Mesenteric fat pad (tissue), 1 donor: Measurements from ENCODE around the gene ST3GAL4. TPM values are rescaled to one million over a fixed set of nuclear protein-coding genes. Genes with fewer than 3 reads are reported as not detected.

Source experiments
- DNase-seq: peaks from one replicate; pipeline ENCODE4 v3.0.0-alpha.2; 2020; ENCODE audit warnings: low spot score
- total RNA-seq: library from RNA; stranded (reverse); fragmentation: NEBNext Ultra II Directional; extraction: Animal tissue kit (Norgen Biotek cat#: 25700); gene quantifications from one replicate; pipeline ENCODE4 v1.2.1, GENCODE V29; 2021
- donor health status: DM: yes; HTN: yes; CAD: no.

The ST3GAL4 gene
- total RNA-seq, 1 donor from 2014 or later = 65.2 TPM

GRCh38 chr11:126438272-126438671 lies 82.8 kb downstream of the ST3GAL4 start:
- DNase-seq = no peak

GRCh38 chr11:126438691-126439090 lies 83.2 kb downstream of the ST3GAL4 start:
- no peak for DNase-seq

- DNase-seq = no peak
These were observed 84.8 kb downstream of the ST3GAL4 start for GRCh38 chr11:126440276-126440675.

DNA sequence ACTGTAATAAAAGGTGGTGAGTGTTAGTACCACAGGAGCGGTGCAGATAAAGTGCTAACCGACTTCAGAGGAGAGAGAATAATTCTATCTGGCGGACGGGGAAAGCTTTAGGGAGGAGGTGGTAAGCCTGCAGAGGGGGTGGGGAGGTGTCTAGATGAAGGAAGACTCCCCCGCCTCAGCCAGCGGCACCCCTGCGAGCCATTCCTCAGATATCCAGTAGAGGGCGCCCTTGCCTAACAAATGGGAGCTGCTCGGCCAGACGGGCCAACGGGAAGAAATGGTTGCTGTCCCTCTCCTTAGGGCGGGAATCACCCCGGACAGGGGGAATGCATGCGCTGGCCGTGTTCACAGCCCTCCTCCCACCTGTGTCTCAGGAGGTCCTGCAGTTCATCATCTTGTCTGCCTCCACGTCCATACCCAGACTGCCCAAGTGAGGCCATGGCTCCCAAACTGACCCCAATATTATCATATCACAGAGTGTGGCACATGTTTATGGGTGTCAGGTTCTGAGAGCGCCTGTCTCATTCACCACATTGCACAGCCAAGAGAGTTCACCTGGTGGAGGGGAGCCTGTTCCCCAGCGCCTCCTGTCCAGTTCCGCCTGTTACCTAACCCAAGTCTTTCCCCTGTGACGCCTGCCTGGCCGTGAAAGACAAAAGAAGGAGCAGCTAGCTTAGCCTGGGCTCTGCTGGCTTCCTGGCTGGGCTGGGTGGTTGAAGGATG lies 85.5 kb downstream of the ST3GAL4 start:
- DNase-seq = no peak

DNA sequence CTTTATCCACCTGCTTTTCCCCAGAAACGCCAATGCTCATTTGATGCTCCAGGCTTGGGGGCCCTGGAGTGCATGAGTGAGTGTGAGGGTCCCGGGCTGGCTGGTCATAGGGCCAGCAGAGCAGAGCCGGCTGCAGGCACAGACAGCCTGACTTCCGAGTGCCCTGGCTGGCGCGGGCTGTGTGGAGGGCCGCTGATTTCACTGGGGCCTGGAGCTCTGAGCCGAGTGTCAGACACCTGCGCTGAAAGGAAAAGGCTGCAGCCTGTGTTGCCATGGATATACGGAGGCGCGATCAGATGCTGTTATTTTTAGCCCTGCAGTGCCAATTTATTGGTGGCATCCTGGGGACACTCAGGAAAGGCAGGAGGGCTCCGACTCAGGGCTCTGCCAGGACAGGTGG lies 87.6 kb downstream of the ST3GAL4 start:
- DNase-seq = no peak

- DNase-seq = no peak
These were observed 88.6 kb downstream of the ST3GAL4 start for GRCh38 chr11:126444072-126444471.

DNA sequence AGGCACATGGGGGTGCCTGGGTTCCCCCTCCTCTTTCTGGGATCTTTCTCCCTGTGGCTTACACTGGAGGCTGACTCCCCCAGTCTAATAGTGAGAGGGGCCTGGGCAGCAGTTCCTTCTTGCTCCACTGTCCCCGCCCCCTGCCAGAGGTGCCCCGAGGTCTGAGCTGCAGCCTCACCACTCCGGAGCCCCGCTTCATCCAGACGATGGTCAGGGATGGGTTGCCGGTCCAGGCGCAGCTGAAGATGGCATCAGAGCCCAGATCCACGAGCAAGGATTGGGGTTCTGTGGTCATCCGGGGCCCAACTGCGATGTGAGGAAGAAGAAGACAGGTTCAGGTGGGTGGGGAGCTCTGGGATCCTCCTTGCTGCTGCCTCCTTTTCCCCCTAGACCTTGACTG lies 91.1 kb downstream of the ST3GAL4 start:
- no peak for DNase-seq

DNA sequence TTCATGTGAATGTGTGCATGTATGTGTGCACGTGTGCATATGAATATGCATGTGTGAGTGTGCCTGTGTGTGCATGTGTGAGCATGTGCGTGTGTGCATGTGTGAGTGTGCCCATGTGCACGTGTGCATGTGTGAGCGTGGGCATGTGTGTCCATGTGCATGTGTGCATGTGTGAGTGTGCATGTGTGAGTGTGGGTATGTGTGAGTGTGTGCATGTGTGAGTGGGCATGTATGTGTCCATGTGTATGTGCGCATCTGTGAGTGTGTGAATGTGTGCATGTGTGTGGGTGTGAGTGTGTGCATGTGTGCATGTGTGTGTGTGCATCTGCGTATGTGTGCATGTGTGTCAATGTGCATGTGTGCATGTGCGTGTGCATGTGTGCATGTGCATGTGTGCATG lies 94.7 kb downstream of the ST3GAL4 start:
- DNase-seq = no peak

DNA sequence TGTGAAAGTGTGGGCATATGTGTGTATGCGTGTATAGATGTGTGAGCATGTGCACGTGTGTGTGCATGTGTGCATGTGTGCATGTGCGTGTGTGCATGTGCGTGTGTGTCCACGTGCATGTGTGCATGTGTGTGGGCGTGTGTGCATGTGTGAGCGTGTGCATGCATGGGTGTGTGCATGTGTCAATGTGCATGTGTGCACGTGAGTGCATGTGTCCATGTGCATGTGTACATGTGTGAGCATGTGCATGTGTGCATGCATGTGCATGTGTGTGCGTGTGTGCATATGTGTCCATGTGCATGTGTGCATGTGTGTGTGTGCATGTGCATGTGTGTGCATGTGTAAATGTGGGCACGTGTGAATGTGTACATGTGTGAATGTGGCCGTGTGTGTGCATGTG lies 95.3 kb downstream of the ST3GAL4 start:
- no peak for DNase-seq

- DNase-seq = no peak
These were observed 95.8 kb downstream of the ST3GAL4 start for GRCh38 chr11:126451211-126451802.

DNA sequence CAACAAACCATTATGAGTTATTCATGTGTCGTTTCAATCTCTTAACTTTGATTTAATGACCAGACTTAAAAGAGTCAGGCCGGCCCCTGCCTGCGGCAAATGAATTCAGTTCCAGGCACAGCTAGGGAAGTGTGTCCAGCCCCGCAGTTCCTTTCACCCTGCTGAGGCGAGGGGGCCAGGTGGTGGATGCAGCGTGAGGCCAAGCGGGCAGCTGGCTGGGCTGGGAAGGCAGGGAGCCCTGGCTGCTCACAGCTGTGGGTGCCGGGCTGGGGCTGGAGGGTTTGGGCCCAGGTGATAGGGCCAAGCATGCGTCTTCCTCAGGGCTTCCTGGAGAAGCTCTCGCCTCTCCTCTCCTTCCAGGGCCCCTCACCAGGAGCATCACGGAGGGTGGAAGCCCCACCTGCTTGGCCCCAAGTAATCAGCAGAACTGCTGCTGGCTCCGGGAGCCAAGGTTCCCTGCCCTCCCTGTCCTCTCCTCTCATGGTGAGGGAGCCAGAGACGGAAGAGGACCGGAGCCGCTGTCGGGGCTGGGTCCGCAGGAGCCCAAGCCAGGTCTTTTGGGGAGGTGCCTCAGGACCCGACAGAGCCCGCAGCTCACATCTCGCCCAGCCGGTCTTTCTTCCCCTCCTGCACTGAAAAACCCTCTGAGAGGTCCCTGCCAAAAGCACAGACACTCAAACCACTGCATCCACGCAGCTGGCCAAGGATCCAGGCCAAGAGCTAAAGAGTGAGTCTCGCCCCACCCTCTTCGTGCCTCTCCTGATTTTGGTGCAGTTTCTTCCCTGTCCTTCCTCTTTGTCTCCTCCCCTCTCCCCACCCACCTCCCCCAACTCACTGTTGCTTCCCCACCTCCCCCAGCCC lies 97.0 kb downstream of the ST3GAL4 start:
- DNase-seq = no peak

DNA sequence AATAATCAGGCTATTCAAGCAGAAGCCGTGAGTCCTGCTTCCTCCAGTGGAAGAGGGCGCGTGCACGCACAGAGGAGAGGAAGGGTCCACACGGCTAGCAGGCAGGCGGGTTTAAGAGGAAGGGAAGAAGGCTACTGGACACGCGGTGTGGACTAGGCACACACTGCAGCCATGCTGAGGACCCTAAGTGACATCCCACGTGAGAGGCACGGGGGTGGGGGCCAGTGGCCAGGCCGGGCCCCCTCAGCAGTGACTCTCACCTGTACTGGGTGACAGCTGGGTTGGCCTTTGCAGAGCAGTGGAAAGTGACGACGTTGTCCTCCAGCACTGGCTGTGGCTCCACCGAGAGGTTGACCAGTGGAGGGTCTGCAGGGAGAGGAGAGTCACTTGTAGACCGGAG lies 100.6 kb downstream of the ST3GAL4 start:
- DNase-seq = no peak

DNA sequence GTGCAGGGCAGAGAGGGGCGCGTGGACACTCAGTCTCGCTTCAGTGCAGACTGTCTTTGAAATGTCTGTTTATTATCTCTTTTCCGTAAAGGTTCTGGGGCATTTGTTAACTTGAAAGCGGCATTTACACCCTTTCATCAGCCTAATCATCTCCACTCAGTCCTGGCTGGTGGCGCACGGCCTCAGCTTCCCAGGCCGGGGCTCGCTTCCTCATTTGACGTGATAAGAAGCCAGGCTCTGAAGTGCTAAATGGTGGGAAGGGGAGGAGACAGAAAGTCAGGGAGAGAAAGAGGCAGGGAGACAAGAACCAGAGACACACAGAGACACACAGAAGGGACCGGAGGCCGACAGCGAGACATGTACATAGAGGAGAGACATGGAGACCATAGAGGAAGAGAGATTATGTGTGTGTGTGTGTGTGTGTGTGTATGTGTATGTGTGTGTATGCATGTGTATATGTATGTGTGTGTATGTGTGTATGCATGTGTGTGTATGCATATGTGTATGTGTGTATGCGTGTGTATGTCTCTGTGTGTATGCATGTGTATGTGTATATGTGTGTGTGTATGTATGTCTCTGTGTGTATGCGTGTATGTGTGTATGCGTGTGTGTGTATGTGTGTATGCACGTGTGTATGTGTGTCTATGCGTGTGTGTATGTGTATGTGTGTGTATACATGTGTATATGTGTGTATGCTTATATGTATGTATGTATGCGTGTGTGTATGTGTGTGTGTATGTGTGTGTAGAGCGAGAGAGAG lies 101.5 kb downstream of the ST3GAL4 start:
- DNase-seq = no peak

GRCh38 chr11:126457817-126458216 lies 102.3 kb downstream of the ST3GAL4 start:
- no peak for DNase-seq

DNA sequence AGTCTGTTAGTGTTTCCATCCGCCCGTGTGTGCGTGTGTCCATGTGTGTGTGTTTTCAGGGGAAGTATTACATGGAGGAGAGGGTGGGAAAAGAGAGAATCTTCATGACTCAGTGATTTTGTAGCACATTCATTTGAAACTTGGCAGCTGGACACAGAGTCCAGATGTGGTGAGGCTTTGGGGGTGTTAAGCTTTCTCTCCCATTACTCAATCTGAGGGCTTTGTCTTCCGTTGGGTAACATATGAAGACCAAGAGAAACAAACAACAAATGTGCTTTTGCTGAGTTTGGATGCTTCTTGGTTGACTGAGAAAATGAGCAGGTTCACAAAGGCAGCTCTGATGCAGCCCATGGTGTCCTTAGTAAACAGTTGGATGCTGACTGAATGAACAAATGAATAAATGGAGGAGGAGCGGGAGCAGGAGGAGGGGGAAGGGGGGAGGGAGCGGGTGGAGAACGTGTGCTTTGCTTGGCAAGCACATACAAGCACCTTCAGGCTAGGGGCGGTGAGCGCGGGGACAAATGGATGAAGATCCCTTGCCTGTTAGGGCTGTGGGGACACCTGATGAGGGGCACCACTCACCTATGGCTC lies 104.3 kb downstream of the ST3GAL4 start:
- DNase-seq = no peak

GRCh38 chr11:126460417-126461095 lies 105.1 kb downstream of the ST3GAL4 start:
- no peak for DNase-seq

GRCh38 chr11:126461096-126461440 lies 105.6 kb downstream of the ST3GAL4 start:
- no peak for DNase-seq

DNA sequence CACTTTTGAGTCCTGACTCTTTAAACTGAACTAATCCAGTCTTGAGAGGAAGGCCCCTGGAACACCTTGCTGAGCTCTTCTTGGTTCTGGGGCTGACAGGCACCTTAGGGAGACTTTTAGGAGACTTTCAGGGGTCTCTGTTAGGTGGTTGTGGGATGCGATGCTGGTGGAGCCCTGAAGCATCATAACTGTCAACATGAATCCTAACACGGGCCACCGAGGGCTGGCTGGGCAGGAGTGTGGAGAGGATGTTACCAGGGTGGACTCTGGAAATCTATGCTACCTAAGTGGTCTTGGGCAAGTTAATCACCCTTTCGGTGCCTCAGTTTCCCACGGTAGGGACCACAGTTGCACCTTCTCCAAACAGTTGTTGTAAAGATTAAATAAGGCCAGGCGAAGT lies 106.5 kb downstream of the ST3GAL4 start:
- DNase-seq = no peak

DNA sequence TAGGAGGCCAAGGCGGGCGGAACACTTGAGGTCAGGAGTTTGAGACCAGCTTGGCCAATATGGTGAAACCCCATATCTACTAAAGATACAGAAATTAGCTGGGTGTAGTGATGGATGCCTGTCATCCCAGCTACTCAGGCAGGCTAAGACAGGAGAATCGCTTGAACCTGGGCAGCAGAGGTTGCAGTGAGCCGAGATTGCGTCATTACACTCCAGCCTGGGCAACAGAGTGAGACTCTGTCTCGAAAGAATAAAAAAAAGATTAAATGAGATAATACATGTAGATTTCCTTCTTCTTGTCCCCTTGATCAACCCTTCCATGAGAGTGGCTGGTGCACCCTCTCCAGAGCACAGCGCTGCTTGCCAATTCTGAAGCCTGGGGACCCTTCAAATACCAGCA lies 106.9 kb downstream of the ST3GAL4 start:
- DNase-seq = no peak
